Stimulated activated CD8-positive, alpha-beta memory T cell treated with anti-CD3 and anti-CD28 coated beads, Interleukin-15, amount 100 ng/mL, for 1 hour (primary cell): ENCODE results near the gene EHD1.
"Not testable (repeated sequence)": the region's sequence is repeated elsewhere in the genome, so short reads cannot be mapped to it uniquely, and the experiment has no call there.

Experiments
- DNase-seq: peaks from one replicate; pipeline ENCODE4 v3.0.0-alpha.2; 2020; ENCODE audit warnings: low read depth

Gene EHD1

GRCh38 chr11:64856382-64857227 is 21.8 kb downstream of the EHD1 start:
- DNase-seq = no peak

GRCh38 chr11:64855596-64856304 is 22.7 kb downstream of the EHD1 start:
- no peak for DNase-seq

GRCh38 chr11:64854534-64855502 is 23.6 kb downstream of the EHD1 start:
- DNase-seq = no peak

- DNase-seq = no peak
Measured at GRCh38 chr11:64854157-64854533, 24.3 kb downstream of the EHD1 start.

GRCh38 chr11:64853709-64854108 is 24.7 kb downstream of the EHD1 start:
- no peak for DNase-seq

GRCh38 chr11:64852804-64853509 is 25.5 kb downstream of the EHD1 start:
- DNase-seq = no peak

- DNase-seq = no peak
Measured at GRCh38 chr11:64851831-64852351, 26.5 kb downstream of the EHD1 start.

- no peak for DNase-seq
Measured at GRCh38 chr11:64850979-64851567, 27.3 kb downstream of the EHD1 start.

- DNase-seq = no peak
Measured at GRCh38 chr11:64849598-64850356, 28.6 kb downstream of the EHD1 start.

- DNase-seq = no peak
Measured at GRCh38 chr11:64848826-64849597, 29.4 kb downstream of the EHD1 start.

GRCh38 chr11:64848214-64848825 is 30.1 kb downstream of the EHD1 start:
- no peak for DNase-seq

GRCh38 chr11:64846998-64847666 is 31.3 kb downstream of the EHD1 start:
- DNase-seq = peak; percentile 91

- not testable (repeated sequence) for DNase-seq
Measured at GRCh38 chr11:64845776-64846129, 32.7 kb downstream of the EHD1 start.

GRCh38 chr11:64845129-64845775 is 33.2 kb downstream of the EHD1 start:
- DNase-seq = no peak

GRCh38 chr11:64844330-64845128 is 33.9 kb downstream of the EHD1 start, which contains the start of gene CDC42BPG:
Gene CDC42BPG (minus strand): TSS chr11:64844653. CDS start chr11:64844569, 84 bp downstream.
- DNase-seq = no peak

GRCh38 chr11:64843686-64844329 is 34.6 kb downstream of the EHD1 start:
- DNase-seq = no peak
